Ovary (tissue), 9 donors: Measurements from ENCODE around the gene DCAF16. TPM values are rescaled to one million over a fixed set of nuclear protein-coding genes. Genes with fewer than 3 reads are reported as not detected.

Experiments used
- DNase-seq, 5 donors: peaks; one replicate each; pipeline ENCODE4 v3.0.0-alpha.2; 2019 to 2020
- H3K27ac ChIP-seq, 2 donors: fragments of 200-600 bp; one replicate each; pipeline versions ENCODE4 v1.5.1 to v1.8.0; 2019 to 2022
- H3K27me3 ChIP-seq: fragments of 200-600 bp; one replicate; pipeline ENCODE4 v1.8.0; 2022
- H3K36me3 ChIP-seq: fragments of 200-600 bp; sonication (generic); one replicate; pipeline ENCODE4 v1.5.1; 2019
- H3K4me1 ChIP-seq: one replicate; pipeline ENCODE4 v1.8.1; 2013; ENCODE audit warnings: mild to moderate bottlenecking, moderate library complexity; ENCODE audit not compliant: insufficient read depth
- H3K4me3 ChIP-seq: fragments of 200-600 bp; sonication (generic); one replicate; pipeline ENCODE4 v1.5.1; 2017
- H3K9me3 ChIP-seq, 2 donors: fragments of 200-600 bp in 1 of 2; sonication (generic) in 1 of 2; one replicate each; pipeline versions ENCODE4 v1.5.1 to v1.8.1; 2013 to 2019; ENCODE audit warnings: mild to moderate bottlenecking in 1 of 2, moderate library complexity in 1 of 2
- CTCF ChIP-seq, 3 donors: fragments of 450-650 bp in 2 of 3; fragments of 200-600 bp in 1 of 3; IDR thresholded peaks; one replicate each; pipeline versions ENCODE4 v1.5.1 to v1.8.0; 2016 to 2022; ENCODE audit warnings: antibody characterized with exemption in 3 of 3, mild to moderate bottlenecking in 1 of 3
- EP300 ChIP-seq: sonication (generic); formaldehyde crosslinking; IDR thresholded peaks from one replicate; pipeline ENCODE4 v1.6.1; 2017; ENCODE audit warnings: antibody characterized with exemption
- POLR2A ChIP-seq: fragments of 450-650 bp; IDR thresholded peaks from one replicate; pipeline ENCODE4 v1.6.1; 2017; ENCODE audit warnings: antibody characterized with exemption, mild to moderate bottlenecking, moderate library complexity
- WGBS, 3 donors: extraction: QIAGEN DNeasy Blood & Tissue Kit in 1 of 3; methylation state at CpG; one replicate each; pipeline versions ENCODE4 v1.1.5 to v1.1.7; 2013 to 2017; 5-methylcytosine and 5-hydroxymethylcytosine counted together
- intact Hi-C, 4 donors: fragments of 100-400 bp; cut with DNase I; formaldehyde crosslinking; loops; one replicate each; pipeline versions ENCODE4 v1.11.0 to v1.15.1; 2022 to 2023
- polyA plus RNA-seq, 2 donors: library from polyadenylated mRNA; stranded (reverse); fragments of 200-250 nt in 1 of 2; fragments of 350-450 nt in 1 of 2; fragmentation: Illumina TruSeq in 1 of 2; extraction: RNeasy Lipid Tissue Mini Kit (QIAGEN cat#74804) in 1 of 2; gene quantifications; one replicate each; pipeline ENCODE4 v1.2.3, GENCODE V29; 2013 to 2014
- total RNA-seq, 7 donors: library from RNA; depleted of rRNA in 2 of 7; stranded (reverse); fragments of >200 nt in 2 of 7; fragmentation: NEBNext Ultra II Directional in 3 of 7; extraction: Animal tissue kit (Norgen Biotek cat#: 25700) in 3 of 7; gene quantifications; one replicate each; pipeline versions ENCODE4 v1.1.0 to v1.2.4, GENCODE V29; 2016 to 2023
- donor health status: DM: no; HTN: no; CAD: no; lungs with moderate emphysema.
- donor health status: DM: no; HTN: no; CAD: no.
- donor health status: Bipolar disorder and iron deficiency.
- donor health status: DM: yes; HTN: yes; CAD: no.
- donor health status: DM: no; HTN: no; CAD: no.
- donor health status: DM: yes; HTN: yes; CAD: no.

The DCAF16 gene
- total and polyA plus RNA-seq, 9 donors = 25.8 to 65.0 (median 51.2) TPM

GRCh38 chr4:17765514-17766286 is 44.9 kb downstream of the DCAF16 start:
- Histone ChIP-seq H3K27me3 (no peaks in the 10 kb centered on the region), H3K4me3 (no peak overlapping the region), H3K4me1 (no peaks in the 10 kb centered on the region), H3K9me3 (no peaks in the 10 kb centered on the region), H3K27ac (no peak overlapping the region), H3K36me3 (no peaks in the 10 kb centered on the region)
- intact Hi-C loops = no loop called here
- whole genome bisulfite sequencing, 3 donors = 85 to 89% (median 88%) methylated on average over 11 of the region's 11 CpGs
- DNase-seq = no peak
- TF ChIP-seq EP300 (no peak), POLR2A (no peak), CTCF (IDR thresholded peaks at IDR 0.05) (no peak)

GRCh38 chr4:17763931-17764330 is 46.6 kb downstream of the DCAF16 start:
- no peak for DNase-seq
- no peaks in the 10 kb centered on the region for H3K27me3 ChIP-seq
- no peak overlapping the region for H3K4me3 ChIP-seq
- intact Hi-C loops = no loop called here
- no peaks in the 10 kb centered on the region for H3K9me3 ChIP-seq
- 25 to 37% (median 27%) methylated on average over 5 of the region's 5 CpGs for WGBS, 3 donors
- H3K27ac ChIP-seq = no peak overlapping the region
- TF ChIP-seq CTCF (IDR thresholded peaks at IDR 0.05) = no peak
- no peak for TF ChIP-seq EP300
- no peak for TF ChIP-seq POLR2A
- H3K4me1 ChIP-seq = no peaks in the 10 kb centered on the region
- H3K36me3 ChIP-seq = no peaks in the 10 kb centered on the region

- DNase-seq = no peak
Measured at GRCh38 chr4:17763416-17763815, 47.1 kb downstream of the DCAF16 start.

GRCh38 chr4:17762726-17763125 is 47.8 kb downstream of the DCAF16 start:
- DNase-seq = no peak
- Histone ChIP-seq H3K4me3 (no peak overlapping the region), H3K27me3 (no peaks in the 10 kb centered on the region), H3K27ac (no peak overlapping the region), H3K9me3 (no peaks in the 10 kb centered on the region), H3K36me3 (no peaks in the 10 kb centered on the region), H3K4me1 (no peaks in the 10 kb centered on the region)
- WGBS, 3 donors = 60 to 69% (median 68%) methylated on average over 1 of the region's 1 CpG
- intact Hi-C loops = no loop called here
- TF ChIP-seq POLR2A (no peak), EP300 (no peak), CTCF (IDR thresholded peaks at IDR 0.05) (no peak)

More at GRCh38 chr4:17763416-17763815, 47.1 kb downstream of the DCAF16 start:
- Histone ChIP-seq H3K4me3 (no peak overlapping the region), H3K9me3 (no peaks in the 10 kb centered on the region), H3K27ac (no peak overlapping the region), H3K27me3 (no peaks in the 10 kb centered on the region), H3K36me3 (no peaks in the 10 kb centered on the region), H3K4me1 (no peaks in the 10 kb centered on the region)
- 76 to 96% (median 82%) methylated on average over 3 of the region's 3 CpGs for WGBS, 3 donors
- intact Hi-C loops = no loop called here
- TF ChIP-seq CTCF (IDR thresholded peaks at IDR 0.05) (no peak), POLR2A (no peak), EP300 (no peak)
